CD4-positive, alpha-beta T cell treated with Interleukin-6 for 4 hours (primary cell): ENCODE data around the gene TIMM13.

ENCODE experiments used
- DNase-seq: peaks from one replicate; pipeline ENCODE4 v3.0.0-alpha.2; 2020; ENCODE audit warnings: mixed read lengths

Gene TIMM13

DNA sequence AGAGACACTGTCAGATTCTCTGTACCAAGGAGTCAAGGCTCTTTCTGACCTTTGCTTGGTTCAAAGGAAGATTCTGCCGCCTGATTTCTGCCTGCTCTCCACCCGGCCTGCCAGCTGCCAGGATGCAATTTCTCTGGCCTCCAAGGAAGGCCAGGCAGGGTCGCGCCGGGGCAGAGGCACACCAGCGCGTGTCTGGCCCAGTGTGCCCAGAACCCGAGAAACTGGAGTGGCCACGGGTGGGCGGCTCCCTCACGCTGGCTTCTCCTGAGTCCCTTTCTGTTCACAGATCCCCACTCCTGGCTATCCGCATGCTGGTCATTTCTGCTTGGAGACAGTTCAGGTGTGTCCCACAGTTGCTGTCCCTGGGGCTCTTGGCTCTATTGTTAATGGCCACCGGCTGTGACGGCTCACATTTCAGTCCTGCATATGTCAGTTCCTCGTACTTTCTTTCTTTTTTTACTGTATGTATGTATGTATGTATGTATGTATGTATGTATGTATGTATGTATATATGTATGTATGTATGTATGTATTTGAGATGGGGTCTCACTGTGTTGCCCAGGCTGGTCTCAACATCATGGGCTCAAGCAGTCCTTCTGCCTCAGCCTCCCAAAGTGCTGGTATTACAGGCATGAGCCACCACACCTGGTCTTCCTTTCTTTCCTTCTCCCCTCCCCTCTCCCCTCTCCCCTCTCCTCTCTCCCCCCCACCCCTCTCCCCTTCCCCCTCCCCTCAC lies 50.4 kb downstream of the TIMM13 start:
- DNase-seq: no peak
